Retinal pigment epithelial cell (primary cell): ENCODE data around the gene CST4.

ENCODE experiments used
- DNase-seq: peaks from one replicate; pipeline ENCODE4 v3.0.0-alpha.2; 2010; ENCODE audit warnings: low read depth
- H3K4me3 ChIP-seq: 2 replicates; pipeline ENCODE4 v1.5.1; 2011; ENCODE audit warnings: mild to moderate bottlenecking, low read length, control low read depth, moderate library complexity
- TF ChIP-seq, protein P1 (sequence below): conservative IDR thresholded peaks from 2 replicates; pipeline ENCODE4 v1.5.1; 2011; ENCODE audit warnings: low read depth, low read length, control low read depth, inconsistent platforms

Gene CST4

GRCh38 chr20:23683281-23683680 is 5.6 kb downstream of the CST4 start:
- no peak for DNase-seq
- TF ChIP-seq, protein P1, sequence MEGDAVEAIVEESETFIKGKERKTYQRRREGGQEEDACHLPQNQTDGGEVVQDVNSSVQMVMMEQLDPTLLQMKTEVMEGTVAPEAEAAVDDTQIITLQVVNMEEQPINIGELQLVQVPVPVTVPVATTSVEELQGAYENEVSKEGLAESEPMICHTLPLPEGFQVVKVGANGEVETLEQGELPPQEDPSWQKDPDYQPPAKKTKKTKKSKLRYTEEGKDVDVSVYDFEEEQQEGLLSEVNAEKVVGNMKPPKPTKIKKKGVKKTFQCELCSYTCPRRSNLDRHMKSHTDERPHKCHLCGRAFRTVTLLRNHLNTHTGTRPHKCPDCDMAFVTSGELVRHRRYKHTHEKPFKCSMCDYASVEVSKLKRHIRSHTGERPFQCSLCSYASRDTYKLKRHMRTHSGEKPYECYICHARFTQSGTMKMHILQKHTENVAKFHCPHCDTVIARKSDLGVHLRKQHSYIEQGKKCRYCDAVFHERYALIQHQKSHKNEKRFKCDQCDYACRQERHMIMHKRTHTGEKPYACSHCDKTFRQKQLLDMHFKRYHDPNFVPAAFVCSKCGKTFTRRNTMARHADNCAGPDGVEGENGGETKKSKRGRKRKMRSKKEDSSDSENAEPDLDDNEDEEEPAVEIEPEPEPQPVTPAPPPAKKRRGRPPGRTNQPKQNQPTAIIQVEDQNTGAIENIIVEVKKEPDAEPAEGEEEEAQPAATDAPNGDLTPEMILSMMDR = no peak
- no peak overlapping the region for H3K4me3 ChIP-seq

DNA sequence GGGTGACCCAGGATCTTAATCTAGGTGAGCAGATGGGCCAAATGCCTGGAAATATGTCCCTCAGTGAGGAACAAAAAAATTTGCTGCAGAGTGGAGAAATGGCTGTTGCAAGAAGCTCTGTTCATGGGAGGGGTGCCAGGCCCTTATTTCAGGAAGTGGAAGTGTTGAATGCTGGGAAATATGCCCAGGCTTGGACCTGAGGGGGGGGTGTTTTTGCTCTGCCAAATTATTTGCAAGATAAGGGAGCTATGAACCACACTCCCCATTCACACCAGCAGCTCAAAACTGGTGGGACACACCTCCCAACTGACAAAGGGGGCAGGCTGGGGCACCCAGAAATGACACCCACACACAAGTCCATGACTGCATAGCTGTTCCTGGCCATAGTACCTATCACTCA is 8.7 kb downstream of the CST4 start:
- no peak for DNase-seq
- TF ChIP-seq, protein P1 = no peak
- H3K4me3 ChIP-seq = no peak overlapping the region

- TF ChIP-seq, protein P1 = no peak
- no peak overlapping the region for H3K4me3 ChIP-seq
- DNase-seq = no peak
These were observed 9.4 kb downstream of the CST4 start for GRCh38 chr20:23679133-23680092.

DNA sequence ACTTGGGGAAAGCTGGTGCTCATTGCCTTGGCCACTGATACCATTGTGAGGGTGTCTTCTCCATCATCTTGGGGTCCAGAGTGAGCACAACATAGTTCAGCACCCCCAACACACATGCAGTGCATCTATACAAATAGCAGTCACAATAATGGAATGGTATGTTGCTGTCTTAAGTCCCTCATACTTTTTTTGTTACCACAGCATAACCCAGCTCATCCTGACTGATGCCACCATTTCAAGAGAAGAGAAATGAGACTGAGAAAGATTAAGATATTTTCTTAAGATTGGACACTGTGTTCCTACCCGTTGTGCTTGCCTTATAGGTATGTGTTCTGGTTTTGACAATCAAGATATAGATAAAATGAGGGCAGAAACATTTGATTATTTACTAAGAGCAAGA is 15.6 kb downstream of the CST4 start:
- no peak for DNase-seq
- TF ChIP-seq, protein P1 = no peak
- H3K4me3 ChIP-seq = no peak overlapping the region

GRCh38 chr20:23672158-23672557 is 16.7 kb downstream of the CST4 start:
- H3K4me3 ChIP-seq = no peak overlapping the region
- no peak for DNase-seq
- TF ChIP-seq, protein P1 = no peak

DNA sequence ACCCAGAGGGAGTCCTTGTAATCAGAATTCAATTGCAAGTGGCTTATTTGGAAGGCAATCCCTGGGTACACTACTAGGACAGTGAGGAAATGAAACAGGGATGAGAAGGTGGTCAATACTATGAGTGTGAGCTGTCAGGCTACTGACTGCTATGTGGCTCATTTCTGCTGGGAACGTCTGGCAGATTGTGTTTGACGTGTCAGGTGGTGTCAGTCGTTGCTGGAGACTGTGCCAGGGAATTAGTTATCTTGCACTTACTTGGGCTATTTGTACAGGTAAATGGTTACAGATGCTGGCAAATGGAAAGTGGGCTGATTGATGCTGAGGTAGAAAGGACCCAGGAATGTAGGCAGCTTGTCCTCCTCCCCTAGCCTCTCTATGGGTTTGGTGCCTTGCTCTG is 17.4 kb downstream of the CST4 start:
- TF ChIP-seq, protein P1 = no peak

GRCh38 chr20:23670361-23670760 is 18.5 kb downstream of the CST4 start:
- DNase-seq = no peak
- no peak overlapping the region for H3K4me3 ChIP-seq
- TF ChIP-seq, protein P1 = no peak

More for the DNA sequence above, 17.4 kb downstream of the CST4 start:
- no peak overlapping the region for H3K4me3 ChIP-seq
- no peak for DNase-seq
